ENCODE measurements around the gene RAD51C. TPM values are rescaled to one million over a fixed set of nuclear protein-coding genes. Genes with fewer than 3 reads are reported as not detected.
"Not testable (repeated sequence)": the region's sequence is repeated elsewhere in the genome, so short reads cannot be mapped to it uniquely, and the experiment has no call there.

RAD51C gene
- total RNA-seq, 2 experiments from 2014 or later: 76.6 to 88.6 TPM

- CTCF ChIA-PET: no interaction called here
- POLR2A ChIA-PET: no interaction called here
Measured at GRCh38 chr17:58706351-58707140, 14.1 kb downstream of the RAD51C start.

GRCh38 chr17:58710948-58711552 is 18.6 kb downstream of the RAD51C start:
- ChIA-PET POLR2A (interaction anchor here (0.7 kb wide), 1 partner anchor 106 kb away, joined by 3 read pairs; no protein-coding TSS in a partner anchor), CTCF (interaction anchor here (0.6 to 1.8 kb wide), 4 partner anchors 79 to 391 kb away, joined by 3 to 6 read pairs (median 4); no protein-coding TSS in a partner anchor)

- POLR2A ChIA-PET: interaction anchor here (0.6 kb wide), 1 partner anchor 104 kb away, joined by 4 read pairs; no protein-coding TSS in a partner anchor
- CTCF ChIA-PET: no interaction called here
Measured at GRCh38 chr17:58722274-58722673, 29.9 kb downstream of the RAD51C start.

GRCh38 chr17:58722696-58723095 is 30.3 kb downstream of the RAD51C start:
- POLR2A ChIA-PET: no interaction called here

GRCh38 chr17:58728798-58729197 is 36.4 kb downstream of the RAD51C start:
- CTCF ChIA-PET: no interaction called here

More at GRCh38 chr17:58722696-58723095, 30.3 kb downstream of the RAD51C start:
- CTCF ChIA-PET: no interaction called here

GRCh38 chr17:58730937-58731336 is 38.5 kb downstream of the RAD51C start:
- ChIA-PET POLR2A (no interaction called here), CTCF (no interaction called here)

More at GRCh38 chr17:58728798-58729197, 36.4 kb downstream of the RAD51C start:
- POLR2A ChIA-PET: no interaction called here

GRCh38 chr17:58734040-58734439 is 41.6 kb downstream of the RAD51C start:
- ChIA-PET CTCF (no interaction called here), POLR2A (no interaction called here)

- CTCF ChIA-PET: no interaction called here
- POLR2A ChIA-PET: interaction anchor here (0.7 kb wide), 1 partner anchor 467 kb away, joined by 4 read pairs; no protein-coding TSS in a partner anchor
Measured at GRCh38 chr17:58734811-58735210, 42.4 kb downstream of the RAD51C start.

GRCh38 chr17:58741121-58741625 is 48.8 kb downstream of the RAD51C start:
- ChIA-PET CTCF (interaction anchor here (0.6 kb wide), 1 partner anchor 11 kb away, joined by 3 read pairs; no protein-coding TSS in a partner anchor), POLR2A (no interaction called here)

GRCh38 chr17:58747674-58748073 is 55.3 kb downstream of the RAD51C start:
- POLR2A ChIA-PET: no interaction called here
- CTCF ChIA-PET: no interaction called here

GRCh38 chr17:58749627-58750026 is 57.2 kb downstream of the RAD51C start:
- CTCF ChIA-PET: interaction anchor here (0.6 kb wide), 2 partner anchors 16 to 1162 kb away, joined by 3 to 4 read pairs; no protein-coding TSS in a partner anchor
- POLR2A ChIA-PET: not testable (repeated sequence)

GRCh38 chr17:58753026-58753425 is 60.6 kb downstream of the RAD51C start:
- CTCF ChIA-PET: no interaction called here
- POLR2A ChIA-PET: no interaction called here

- CTCF ChIA-PET: interaction anchor here (0.6 kb wide), 1 partner anchor 126 kb away, joined by 3 read pairs; no protein-coding TSS in a partner anchor
- POLR2A ChIA-PET: no interaction called here
Measured at GRCh38 chr17:58755269-58755576, 62.8 kb downstream of the RAD51C start.

- CTCF ChIA-PET: interaction anchor here (0.6 kb wide), 1 partner anchor 126 kb away, joined by 3 read pairs; no protein-coding TSS in a partner anchor
Measured at GRCh38 chr17:58755577-58756245, 63.3 kb downstream of the RAD51C start, which contains the start of gene PPM1E. Gene PPM1E, plus strand, starts transcription at chr17:58755854.

GRCh38 chr17:58756246-58757161 is 64.1 kb downstream of the RAD51C start:
- ChIA-PET POLR2A (no interaction called here), CTCF (no interaction called here)

More at GRCh38 chr17:58755577-58756245, 63.3 kb downstream of the RAD51C start, which contains the start of gene PPM1E:
- POLR2A ChIA-PET: no interaction called here

GRCh38 chr17:58757162-58757613 is 64.8 kb downstream of the RAD51C start:
- ChIA-PET POLR2A (no interaction called here), CTCF (no interaction called here)

- POLR2A ChIA-PET: no interaction called here
- CTCF ChIA-PET: no interaction called here
Measured at GRCh38 chr17:58758890-58759289, 66.5 kb downstream of the RAD51C start.

GRCh38 chr17:58759522-58759921 is 67.1 kb downstream of the RAD51C start:
- ChIA-PET POLR2A (interaction anchor here (0.6 kb wide), 1 partner anchor 92 kb away, joined by 8 read pairs; no protein-coding TSS in a partner anchor), CTCF (no interaction called here)

GRCh38 chr17:58760248-58760647 is 67.8 kb downstream of the RAD51C start:
- ChIA-PET CTCF (no interaction called here), POLR2A (no interaction called here)

Measured in activated CD8-positive, alpha-beta memory T cell treated with anti-CD3 and anti-CD28 coated beads for 36 hours (primary cell).